Mucosa of rectum (tissue), 2 donors: Measurements from ENCODE around the gene SYNC.
"Not testable (repeated sequence)": the region's sequence is repeated elsewhere in the genome, so short reads cannot be mapped to it uniquely, and the experiment has no call there.

Experiments used
- H3K27ac ChIP-seq, 2 donors: one replicate each; pipeline ENCODE4 v1.7.0; 2013; ENCODE audit warnings: inconsistent platforms in 2 of 2, low read depth in 2 of 2, low read length in 2 of 2
- H3K27me3 ChIP-seq, 2 donors: one replicate each; pipeline ENCODE4 v1.7.0; 2013; ENCODE audit warnings: low read length in 2 of 2; ENCODE audit not compliant: control insufficient read depth in 2 of 2, insufficient read depth in 2 of 2
- H3K36me3 ChIP-seq, 2 donors: one replicate each; pipeline ENCODE4 v1.7.0; 2013; ENCODE audit warnings: low read length in 2 of 2; ENCODE audit not compliant: control insufficient read depth in 2 of 2, insufficient read depth in 2 of 2
- H3K4me1 ChIP-seq, 2 donors: one replicate each; pipeline ENCODE4 v1.7.0; 2013; ENCODE audit warnings: low read length in 2 of 2, mild to moderate bottlenecking in 1 of 2; ENCODE audit not compliant: control insufficient read depth in 2 of 2, insufficient read depth in 2 of 2
- H3K4me3 ChIP-seq, 2 donors: one replicate each; pipeline ENCODE4 v1.7.0; 2013; ENCODE audit warnings: low read length in 2 of 2
- H3K9ac ChIP-seq, 2 donors: one replicate each; pipeline ENCODE4 v1.7.0; 2013; ENCODE audit warnings: low read length in 2 of 2, low read depth in 1 of 2, mild to moderate bottlenecking in 1 of 2
- H3K9me3 ChIP-seq, 2 donors: one replicate each; pipeline ENCODE4 v1.7.0; 2013; ENCODE audit warnings: low read length in 2 of 2; ENCODE audit not compliant: control insufficient read depth in 2 of 2
- donor health status: healthy.
- donor health status: Normal muscosa, but diverticular disease.

The SYNC gene

GRCh38 chr1:32695098-32695904, 7.3 kb downstream of the SYNC start:
- Histone ChIP-seq H3K9me3 (no peaks in the 10 kb centered on the region), H3K9ac (no peak overlapping the region), H3K36me3 (peaks cover 0 to 3% of the 10 kb centered on the region in 2 donors), H3K4me1 (no peaks in the 10 kb centered on the region), H3K27ac (no peak overlapping the region), H3K27me3 (no peaks in the 10 kb centered on the region), H3K4me3 (no peak overlapping the region)

DNA sequence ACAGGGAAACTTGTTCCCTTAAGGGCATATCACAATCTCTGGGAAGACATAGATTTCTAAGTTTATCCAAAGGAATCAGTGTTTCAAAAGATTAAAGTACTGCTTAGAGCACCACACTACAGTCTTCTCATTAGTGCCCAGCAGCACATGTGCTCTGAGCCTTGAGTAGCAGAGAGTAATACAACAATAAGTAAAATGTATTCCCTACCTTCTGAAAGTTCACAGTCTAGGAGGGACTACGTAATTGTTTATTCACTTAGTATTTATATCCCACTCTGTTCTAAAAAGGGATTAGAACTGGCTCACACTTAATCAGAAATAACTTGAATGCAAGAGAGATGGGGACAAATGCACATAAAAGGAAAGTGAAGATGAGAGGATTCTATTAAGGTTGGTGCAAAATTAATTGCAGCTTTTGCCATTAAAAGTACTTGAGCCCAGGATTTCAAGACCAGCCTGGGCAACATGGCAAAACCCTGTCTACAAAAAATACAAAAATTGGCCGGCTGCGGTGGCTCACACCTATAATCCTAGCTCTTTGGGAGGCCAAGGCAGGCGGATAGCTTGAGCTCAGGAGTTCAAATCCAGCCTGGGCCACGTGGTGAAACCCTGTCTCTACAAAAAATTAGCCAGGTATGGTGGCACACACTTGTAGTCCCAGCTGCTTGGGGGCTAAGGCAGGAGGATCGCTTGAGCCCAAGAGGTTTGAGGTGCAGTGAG, 9.0 kb downstream of the SYNC start:
- Histone ChIP-seq H3K27me3 (no peaks in the 10 kb centered on the region), H3K4me1 (no peaks in the 10 kb centered on the region), H3K36me3 (peaks cover 0 to 3% of the 10 kb centered on the region in 2 donors), H3K9me3 (no peaks in the 10 kb centered on the region), H3K4me3 (no peak overlapping the region), H3K27ac (no peak overlapping the region), H3K9ac (no peak overlapping the region)

DNA sequence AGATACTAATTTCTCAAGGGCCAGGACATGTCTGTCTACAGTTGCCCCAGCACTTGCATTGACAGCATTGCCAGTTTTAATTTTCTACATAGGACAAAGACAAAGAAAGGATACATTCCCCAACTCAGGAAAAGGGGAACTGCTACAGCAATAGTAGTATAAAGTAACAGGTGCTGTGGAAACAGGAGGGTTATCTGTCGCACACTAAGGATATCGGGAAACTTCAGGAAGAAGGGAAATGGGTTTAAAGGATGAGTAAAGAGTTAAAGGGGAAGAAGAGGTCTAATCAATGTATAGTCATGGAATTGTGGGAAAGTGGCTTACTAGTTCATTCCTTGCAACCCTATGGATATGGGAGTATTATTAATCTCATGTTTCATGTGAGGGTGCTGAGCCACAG, 16.2 kb downstream of the SYNC start:
- Histone ChIP-seq H3K27me3 (no peaks in the 10 kb centered on the region), H3K9me3 (no peaks in the 10 kb centered on the region), H3K4me1 (peaks cover 4 to 16% of the 10 kb centered on the region in 2 donors), H3K36me3 (peaks cover 14 to 20% of the 10 kb centered on the region in 2 donors), H3K9ac (no peak overlapping the region), H3K27ac (no peak overlapping the region), H3K4me3 (no peak overlapping the region)

GRCh38 chr1:32685498-32685897, 17.1 kb downstream of the SYNC start:
- peaks cover 18 to 27% of the 10 kb centered on the region in 2 donors for H3K36me3 ChIP-seq

DNA sequence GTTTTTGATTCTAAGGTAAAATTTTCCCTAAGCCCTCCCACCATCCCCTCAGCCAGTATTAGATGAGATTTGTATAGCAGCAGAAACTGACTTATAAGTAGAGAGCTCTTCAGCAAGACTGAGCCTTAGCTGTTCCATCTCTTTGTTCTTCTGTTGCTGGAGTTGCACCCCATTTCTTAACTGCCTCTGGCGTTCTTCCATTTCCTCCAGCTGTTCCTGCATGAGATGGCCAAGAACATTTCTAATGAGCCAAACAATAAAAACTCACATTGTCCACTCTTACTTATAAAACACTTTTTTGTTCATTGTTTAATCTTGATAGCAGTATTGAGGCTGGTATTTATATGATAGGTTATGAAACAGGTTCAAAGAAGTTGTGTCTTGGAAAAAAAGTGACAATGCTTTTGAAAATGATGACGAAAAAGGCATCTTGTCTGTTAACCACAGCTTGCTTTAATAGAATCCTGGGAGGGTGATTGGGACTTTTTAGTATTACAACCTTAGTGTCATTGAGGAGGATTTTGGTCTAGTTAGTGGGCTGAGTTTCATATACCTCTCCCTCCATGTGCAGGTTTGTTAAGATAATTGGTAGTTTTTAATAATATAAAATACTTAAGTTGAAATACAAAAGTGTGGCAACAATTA, 18.3 kb downstream of the SYNC start:
- peaks cover 20 to 33% of the 10 kb centered on the region in 2 donors for H3K36me3 ChIP-seq
- no peak overlapping the region for H3K9ac ChIP-seq
- peaks cover 4 to 20% of the 10 kb centered on the region in 2 donors for H3K4me1 ChIP-seq
- H3K27ac ChIP-seq, result peak overlapping the region in 1 of 2 donors; percentile 44
- H3K27me3 ChIP-seq, result no peaks in the 10 kb centered on the region
- no peaks in the 10 kb centered on the region for H3K9me3 ChIP-seq
- no peak overlapping the region for H3K4me3 ChIP-seq

More at GRCh38 chr1:32685498-32685897, 17.1 kb downstream of the SYNC start:
- no peak overlapping the region for H3K27ac ChIP-seq
- H3K9me3 ChIP-seq, result no peaks in the 10 kb centered on the region
- no peak overlapping the region for H3K9ac ChIP-seq
- no peaks in the 10 kb centered on the region for H3K27me3 ChIP-seq
- no peak overlapping the region for H3K4me3 ChIP-seq
- H3K4me1 ChIP-seq, result peaks cover 4 to 20% of the 10 kb centered on the region in 2 donors

GRCh38 chr1:32683397-32683796, 19.2 kb downstream of the SYNC start:
- no peaks in the 10 kb centered on the region for H3K27me3 ChIP-seq
- no peak overlapping the region for H3K9ac ChIP-seq
- peaks cover 4 to 20% of the 10 kb centered on the region in 2 donors for H3K4me1 ChIP-seq
- H3K27ac ChIP-seq, result peak overlapping the region in 1 of 2 donors; percentile 11
- H3K36me3 ChIP-seq, result peaks cover 25 to 39% of the 10 kb centered on the region in 2 donors
- no peaks in the 10 kb centered on the region for H3K9me3 ChIP-seq
- no peak overlapping the region for H3K4me3 ChIP-seq

DNA sequence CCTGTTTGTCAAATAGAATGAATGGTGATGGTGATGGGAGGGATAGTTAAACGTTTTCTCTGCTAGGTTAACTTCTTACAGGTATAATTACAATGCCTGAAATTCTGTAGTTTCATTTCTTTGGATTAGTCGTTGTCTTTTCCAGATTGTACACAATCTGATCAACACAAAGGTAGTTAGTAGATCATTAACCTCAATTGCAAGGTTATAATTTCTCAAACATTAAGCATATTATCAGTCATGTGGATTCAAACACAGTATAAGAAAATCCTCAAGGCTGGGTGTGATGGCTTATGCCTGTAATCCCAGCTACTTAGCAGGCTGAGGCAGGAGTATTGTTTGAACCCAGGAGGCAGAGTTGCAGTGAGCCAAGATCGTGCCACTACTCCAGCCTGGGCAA, 20.6 kb downstream of the SYNC start:
- Histone ChIP-seq H3K9me3 (no peaks in the 10 kb centered on the region), H3K27me3 (no peaks in the 10 kb centered on the region), H3K4me3 (no peak overlapping the region), H3K36me3 (peaks cover 25 to 50% of the 10 kb centered on the region in 2 donors), H3K27ac (peak overlapping the region in 1 of 2 donors; percentile 50), H3K4me1 (peaks cover 4 to 20% of the 10 kb centered on the region in 2 donors), H3K9ac (no peak overlapping the region)

GRCh38 chr1:32681509-32681908, 21.1 kb downstream of the SYNC start:
- H3K27ac ChIP-seq, result peak overlapping the region in 1 of 2 donors; percentile 50
- no peaks in the 10 kb centered on the region for H3K9me3 ChIP-seq
- H3K27me3 ChIP-seq, result no peaks in the 10 kb centered on the region
- peaks cover 24 to 54% of the 10 kb centered on the region in 2 donors for H3K36me3 ChIP-seq
- no peak overlapping the region for H3K4me3 ChIP-seq
- no peak overlapping the region for H3K9ac ChIP-seq
- H3K4me1 ChIP-seq, result peaks cover 4 to 25% of the 10 kb centered on the region in 2 donors

DNA sequence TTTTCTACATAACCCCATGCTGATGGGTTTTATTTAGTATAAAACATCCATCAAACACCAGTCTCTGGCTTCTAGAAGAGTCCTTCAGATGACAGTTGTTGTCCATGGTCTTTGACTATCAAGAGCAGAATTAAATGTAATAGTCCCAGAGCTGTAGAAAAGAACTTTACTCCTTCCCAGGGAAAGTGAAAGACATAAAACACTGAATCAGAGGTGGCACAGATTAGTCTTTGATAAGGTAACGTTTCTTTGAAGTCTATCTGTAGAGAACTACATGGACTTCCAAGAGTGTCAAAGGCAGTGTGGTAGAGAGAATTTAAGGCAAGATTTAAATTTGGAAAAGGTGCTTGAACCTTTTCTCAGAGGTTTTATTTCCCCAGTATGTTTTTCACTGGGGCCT, 21.9 kb downstream of the SYNC start:
- H3K9me3 ChIP-seq, result no peaks in the 10 kb centered on the region
- peaks cover 4 to 25% of the 10 kb centered on the region in 2 donors for H3K4me1 ChIP-seq
- H3K4me3 ChIP-seq, result no peak overlapping the region
- peaks cover 25 to 52% of the 10 kb centered on the region in 2 donors for H3K36me3 ChIP-seq
- no peaks in the 10 kb centered on the region for H3K27me3 ChIP-seq
- no peak overlapping the region for H3K9ac ChIP-seq
- no peak overlapping the region for H3K27ac ChIP-seq

- H3K36me3 ChIP-seq, result peaks cover 19 to 51% of the 10 kb centered on the region in 2 donors
- not testable (repeated sequence) for H3K4me3 ChIP-seq, H3K27me3 ChIP-seq, H3K9me3 ChIP-seq, H3K27ac ChIP-seq, H3K9ac ChIP-seq
- peaks cover 4 to 25% of the 10 kb centered on the region in 2 donors for H3K4me1 ChIP-seq
Observed at GRCh38 chr1:32679993-32680392, 22.6 kb downstream of the SYNC start.
